Neural cell (in vitro differentiated cells): ENCODE measurements around the gene ZNF503.

ENCODE experiments used
- CTCF ChIP-seq: fragments of 450-650 bp; IDR thresholded peaks from 2 replicates; pipeline ENCODE4 v1.5.1; 2014; ENCODE audit warnings: antibody characterized with exemption, mild to moderate bottlenecking, moderate library complexity; ENCODE audit not compliant: poor library complexity, severe bottlenecking
- EP300 ChIP-seq: fragments of 450-650 bp; conservative IDR thresholded peaks from 2 replicates; pipeline ENCODE4 v1.6.1; 2014; ENCODE audit warnings: antibody characterized with exemption, mild to moderate bottlenecking, moderate library complexity; ENCODE audit not compliant: poor library complexity, severe bottlenecking
- EZH2 ChIP-seq: fragments of 200-600, 300-800 bp; shearing (Covaris generic), sonication (generic); IDR thresholded peaks from 2 replicates; pipeline ENCODE4 v1.6.1; 2014; ENCODE audit warnings: antibody characterized with exemption, low read length, borderline replicate concordance, mild to moderate bottlenecking; ENCODE audit not compliant: insufficient read depth, poor library complexity, severe bottlenecking
- MXI1 ChIP-seq: fragments of 450-650 bp; conservative IDR thresholded peaks from 2 replicates; pipeline ENCODE4 v1.6.1; 2014; ENCODE audit warnings: antibody characterized with exemption, mild to moderate bottlenecking; ENCODE audit not compliant: poor library complexity, severe bottlenecking
- POLR2AphosphoS5 ChIP-seq: IDR thresholded peaks from 2 replicates; pipeline ENCODE4 v1.6.1; 2012
- RAD21 ChIP-seq: fragments of 450-650 bp; conservative IDR thresholded peaks from 2 replicates; pipeline ENCODE4 v1.6.1; 2014; ENCODE audit warnings: antibody characterized with exemption, mild to moderate bottlenecking, moderate library complexity
- SMC3 ChIP-seq: fragments of 450-650 bp; conservative IDR thresholded peaks from 2 replicates; pipeline ENCODE4 v1.6.1; 2014; ENCODE audit warnings: antibody characterized with exemption, mild to moderate bottlenecking, moderate library complexity; ENCODE audit not compliant: poor library complexity
- TAF1 ChIP-seq: IDR thresholded peaks from 2 replicates; pipeline ENCODE4 v1.6.1; 2012; ENCODE audit warnings: low read depth
- TF ChIP-seq, protein P1 (sequence below): IDR thresholded peaks from 2 replicates; pipeline ENCODE4 v1.6.1; 2012; ENCODE audit warnings: borderline replicate concordance

DNA sequence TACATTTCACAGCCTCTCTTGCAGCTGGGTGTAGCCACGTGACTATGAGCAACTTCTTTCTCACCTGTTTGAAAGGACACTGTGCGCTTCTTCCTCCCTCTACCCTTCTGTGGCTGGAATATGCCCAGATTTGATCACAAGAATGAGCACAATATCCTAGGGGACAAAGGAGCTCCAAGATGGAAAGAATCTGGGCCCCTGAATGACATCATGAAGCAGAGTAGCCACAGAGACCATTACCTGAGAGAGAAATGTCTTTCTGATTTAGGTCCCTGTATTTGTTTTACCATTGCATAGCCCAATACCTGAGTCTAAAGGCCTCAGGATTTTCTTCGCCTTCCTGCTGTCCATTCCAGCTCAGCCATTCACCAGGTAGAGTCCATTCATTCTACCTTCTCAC, 15.4 kb downstream of the ZNF503 start:
- TF ChIP-seq CTCF (no peak), RAD21 (no peak), POLR2AphosphoS5 (no peak), EP300 (no peak), MXI1 (no peak), TAF1 (no peak), EZH2 (no peak), SMC3 (no peak)
- TF ChIP-seq, protein P1, sequence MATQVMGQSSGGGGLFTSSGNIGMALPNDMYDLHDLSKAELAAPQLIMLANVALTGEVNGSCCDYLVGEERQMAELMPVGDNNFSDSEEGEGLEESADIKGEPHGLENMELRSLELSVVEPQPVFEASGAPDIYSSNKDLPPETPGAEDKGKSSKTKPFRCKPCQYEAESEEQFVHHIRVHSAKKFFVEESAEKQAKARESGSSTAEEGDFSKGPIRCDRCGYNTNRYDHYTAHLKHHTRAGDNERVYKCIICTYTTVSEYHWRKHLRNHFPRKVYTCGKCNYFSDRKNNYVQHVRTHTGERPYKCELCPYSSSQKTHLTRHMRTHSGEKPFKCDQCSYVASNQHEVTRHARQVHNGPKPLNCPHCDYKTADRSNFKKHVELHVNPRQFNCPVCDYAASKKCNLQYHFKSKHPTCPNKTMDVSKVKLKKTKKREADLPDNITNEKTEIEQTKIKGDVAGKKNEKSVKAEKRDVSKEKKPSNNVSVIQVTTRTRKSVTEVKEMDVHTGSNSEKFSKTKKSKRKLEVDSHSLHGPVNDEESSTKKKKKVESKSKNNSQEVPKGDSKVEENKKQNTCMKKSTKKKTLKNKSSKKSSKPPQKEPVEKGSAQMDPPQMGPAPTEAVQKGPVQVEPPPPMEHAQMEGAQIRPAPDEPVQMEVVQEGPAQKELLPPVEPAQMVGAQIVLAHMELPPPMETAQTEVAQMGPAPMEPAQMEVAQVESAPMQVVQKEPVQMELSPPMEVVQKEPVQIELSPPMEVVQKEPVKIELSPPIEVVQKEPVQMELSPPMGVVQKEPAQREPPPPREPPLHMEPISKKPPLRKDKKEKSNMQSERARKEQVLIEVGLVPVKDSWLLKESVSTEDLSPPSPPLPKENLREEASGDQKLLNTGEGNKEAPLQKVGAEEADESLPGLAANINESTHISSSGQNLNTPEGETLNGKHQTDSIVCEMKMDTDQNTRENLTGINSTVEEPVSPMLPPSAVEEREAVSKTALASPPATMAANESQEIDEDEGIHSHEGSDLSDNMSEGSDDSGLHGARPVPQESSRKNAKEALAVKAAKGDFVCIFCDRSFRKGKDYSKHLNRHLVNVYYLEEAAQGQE = no peak
